ENCODE data around the gene COL6A5. TPM values are rescaled to one million over a fixed set of nuclear protein-coding genes. Genes with fewer than 3 reads are reported as not detected.

Gene COL6A5
- polyA plus RNA-seq, 1 of the 3 experiments (the other 2 are of a cell fraction), result not detected

GRCh38 chr3:130395331-130395730 is 49.9 kb downstream of the COL6A5 start:
- CTCF ChIA-PET, result interaction anchor here (1.1 kb wide), 1 partner anchor 19 kb away, joined by 3 read pairs; no protein-coding TSS in a partner anchor
- H3K27me3 ChIP-seq (ENCODE audit: insufficient read depth), result no peaks in the 10 kb centered on the region

GRCh38 chr3:130395916-130396315 is 50.4 kb downstream of the COL6A5 start:
- Histone ChIP-seq H3K4me1 (ENCODE audit: control insufficient read depth in 1 of 2, insufficient read depth in 2 of 2, low read depth in 1 of 2, low read length in 1 of 2) (no peaks in the 10 kb centered on the region), H3K27me3 (ENCODE audit: insufficient read depth) (no peaks in the 10 kb centered on the region), H3K79me2 (ENCODE audit: insufficient read depth) (no peaks in the 10 kb centered on the region), H4K20me1 (ENCODE audit: insufficient read depth) (no peaks in the 10 kb centered on the region), H3K9ac (no peak overlapping the region), H3K9me2 (no peaks in the 10 kb centered on the region), H3K36me3 (replicated peaks in 1 of 2; ENCODE audit: control insufficient read depth in 1 of 2, insufficient read depth in 2 of 2, low read length in 1 of 2) (no peaks in the 10 kb centered on the region), H3F3A (replicated peaks; ENCODE audit: insufficient read depth) (no peaks in the 10 kb centered on the region), H3K9me3 (no peaks in the 10 kb centered on the region), H3K4me2 (no peak overlapping the region), H3K27ac (ENCODE audit: low read depth in 2 of 2, low read length in 1 of 2) (no peak overlapping the region), H3K4me3 (ENCODE audit: low read depth in 2 of 2, low read length in 1 of 2) (no peak overlapping the region), H2AFZ (ENCODE audit: low read depth) (no peak overlapping the region)
- no peak for DNase-seq
- ChIA-PET CTCF (interaction anchor here (1.1 kb wide), 1 partner anchor 18 kb away, joined by 3 read pairs; no protein-coding TSS in a partner anchor), POLR2A (no interaction called here)
- 46% methylated on average over 2 of the region's 2 CpGs for WGBS (ENCODE audit: low lambda C conversion rate)
- TF ChIP-seq JUND (IDR thresholded peaks at IDR 0.05), result no peak
- no peak for TF ChIP-seq GATA2 (CRISPR knock-in tag; IDR thresholded peaks at IDR 0.05)
- TF ChIP-seq MEF2A (IDR thresholded peaks at IDR 0.05; ENCODE audit: borderline replicate concordance, low read depth), result no peak
- TF ChIP-seq FOXM1 (IDR thresholded peaks at IDR 0.05; ENCODE audit: low read depth), result no peak
- TF ChIP-seq FOXJ3 (CRISPR knock-in tag; IDR thresholded peaks at IDR 0.05), result no peak
- no peak for TF ChIP-seq USF2 (IDR thresholded peaks at IDR 0.05; ENCODE audit: borderline replicate concordance, low read depth, low read length)

More at GRCh38 chr3:130395331-130395730, 49.9 kb downstream of the COL6A5 start:
- Histone ChIP-seq H3K79me2 (ENCODE audit: insufficient read depth) (no peaks in the 10 kb centered on the region), H3K9me2 (no peaks in the 10 kb centered on the region), H3K9ac (no peak overlapping the region), H3K36me3 (replicated peaks in 1 of 2; ENCODE audit: control insufficient read depth in 1 of 2, insufficient read depth in 2 of 2, low read length in 1 of 2) (no peaks in the 10 kb centered on the region), H3K27ac (ENCODE audit: low read depth in 2 of 2, low read length in 1 of 2) (no peak overlapping the region), H4K20me1 (ENCODE audit: insufficient read depth) (no peaks in the 10 kb centered on the region), H3K4me1 (ENCODE audit: control insufficient read depth in 1 of 2, insufficient read depth in 2 of 2, low read depth in 1 of 2, low read length in 1 of 2) (no peaks in the 10 kb centered on the region), H3K4me3 (ENCODE audit: low read depth in 2 of 2, low read length in 1 of 2) (no peak overlapping the region), H2AFZ (ENCODE audit: low read depth) (no peak overlapping the region), H3K9me3 (no peaks in the 10 kb centered on the region), H3K4me2 (no peak overlapping the region), H3F3A (replicated peaks; ENCODE audit: insufficient read depth) (no peaks in the 10 kb centered on the region)
- TF ChIP-seq YY1 (IDR thresholded peaks at IDR 0.05; ENCODE audit: low read depth) (no peak), NFIC (IDR thresholded peaks at IDR 0.05; ENCODE audit: borderline replicate concordance) (no peak), RCOR1 (IDR thresholded peaks at IDR 0.05; ENCODE audit: low read length) (no peak)
- no peak for DNase-seq
- POLR2A ChIA-PET, result no interaction called here
- 35% methylated on average over 2 of the region's 2 CpGs for WGBS (ENCODE audit: low lambda C conversion rate)

DNA sequence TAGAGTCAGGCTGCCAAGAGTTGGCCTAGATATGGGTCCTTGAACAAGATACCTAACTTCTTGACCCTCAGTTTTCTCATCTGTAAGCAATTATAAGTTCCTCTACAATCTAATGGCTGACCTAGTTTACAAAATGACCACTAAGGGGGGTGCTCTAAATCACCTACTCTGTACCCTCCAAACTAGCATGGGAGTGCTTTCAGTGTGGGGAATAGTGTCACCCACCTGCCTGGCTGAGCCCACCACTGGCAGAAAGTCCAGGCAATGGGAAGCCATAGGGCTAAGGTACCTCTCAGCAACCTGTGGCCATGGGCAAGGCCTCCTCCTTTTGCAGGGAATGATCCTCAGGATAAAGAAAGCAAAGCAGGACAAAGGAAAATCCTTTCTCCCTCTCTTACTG is 58.9 kb downstream of the COL6A5 start:
- no peaks in the 10 kb centered on the region for H3F3A ChIP-seq (replicated peaks; ENCODE audit: insufficient read depth)
- no peaks in the 10 kb centered on the region for H3K27me3 ChIP-seq (ENCODE audit: insufficient read depth)
- no peaks in the 10 kb centered on the region for H3K4me1 ChIP-seq (ENCODE audit: control insufficient read depth in 1 of 2, insufficient read depth in 2 of 2, low read depth in 1 of 2, low read length in 1 of 2)
- CTCF ChIA-PET, result no interaction called here
- no peak overlapping the region for H3K27ac ChIP-seq (ENCODE audit: low read depth in 2 of 2, low read length in 1 of 2)
- H2AFZ ChIP-seq (ENCODE audit: low read depth), result no peak overlapping the region
- no peaks in the 10 kb centered on the region for H3K9me3 ChIP-seq
- DNase-seq, result no peak
- H3K4me2 ChIP-seq, result no peak overlapping the region
- no peak for TF ChIP-seq CHD2 (IDR thresholded peaks at IDR 0.05; ENCODE audit: low read length, partially characterized antibody)
- TF ChIP-seq, protein P1, sequence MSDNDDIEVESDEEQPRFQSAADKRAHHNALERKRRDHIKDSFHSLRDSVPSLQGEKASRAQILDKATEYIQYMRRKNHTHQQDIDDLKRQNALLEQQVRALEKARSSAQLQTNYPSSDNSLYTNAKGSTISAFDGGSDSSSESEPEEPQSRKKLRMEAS (IDR thresholded peaks at IDR 0.05; ENCODE audit: low read depth), result no peak
- no peak for TF ChIP-seq FOSL2 (IDR thresholded peaks at IDR 0.05; ENCODE audit: borderline replicate concordance, low read depth)
- TF ChIP-seq TEAD4 (IDR thresholded peaks at IDR 0.05; ENCODE audit: borderline replicate concordance, insufficient read depth), result no peak
- TF ChIP-seq POLR2AphosphoS5 (IDR thresholded peaks at IDR 0.05; ENCODE audit: low read depth, low read length), result no peak
- TF ChIP-seq NRF1 (IDR thresholded peaks at IDR 0.05; ENCODE audit: low read depth, low read length), result no peak
- no peak for TF ChIP-seq RAD21 (IDR thresholded peaks at IDR 0.05; ENCODE audit: low read length)
- TF ChIP-seq, protein P2, sequence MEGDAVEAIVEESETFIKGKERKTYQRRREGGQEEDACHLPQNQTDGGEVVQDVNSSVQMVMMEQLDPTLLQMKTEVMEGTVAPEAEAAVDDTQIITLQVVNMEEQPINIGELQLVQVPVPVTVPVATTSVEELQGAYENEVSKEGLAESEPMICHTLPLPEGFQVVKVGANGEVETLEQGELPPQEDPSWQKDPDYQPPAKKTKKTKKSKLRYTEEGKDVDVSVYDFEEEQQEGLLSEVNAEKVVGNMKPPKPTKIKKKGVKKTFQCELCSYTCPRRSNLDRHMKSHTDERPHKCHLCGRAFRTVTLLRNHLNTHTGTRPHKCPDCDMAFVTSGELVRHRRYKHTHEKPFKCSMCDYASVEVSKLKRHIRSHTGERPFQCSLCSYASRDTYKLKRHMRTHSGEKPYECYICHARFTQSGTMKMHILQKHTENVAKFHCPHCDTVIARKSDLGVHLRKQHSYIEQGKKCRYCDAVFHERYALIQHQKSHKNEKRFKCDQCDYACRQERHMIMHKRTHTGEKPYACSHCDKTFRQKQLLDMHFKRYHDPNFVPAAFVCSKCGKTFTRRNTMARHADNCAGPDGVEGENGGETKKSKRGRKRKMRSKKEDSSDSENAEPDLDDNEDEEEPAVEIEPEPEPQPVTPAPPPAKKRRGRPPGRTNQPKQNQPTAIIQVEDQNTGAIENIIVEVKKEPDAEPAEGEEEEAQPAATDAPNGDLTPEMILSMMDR (IDR thresholded peaks at IDR 0.05), result no peak
- no peak for TF ChIP-seq ZBTB33 (IDR thresholded peaks at IDR 0.05; ENCODE audit: borderline replicate concordance, low read depth)
- TF ChIP-seq MXI1 (IDR thresholded peaks at IDR 0.05; ENCODE audit: low read depth, low read length), result no peak
- POLR2A ChIA-PET, result no interaction called here
- H3K4me3 ChIP-seq (ENCODE audit: low read depth in 2 of 2, low read length in 1 of 2), result no peak overlapping the region
- no peaks in the 10 kb centered on the region for H3K9me2 ChIP-seq
- H3K9ac ChIP-seq, result no peak overlapping the region
- H4K20me1 ChIP-seq (ENCODE audit: insufficient read depth), result no peaks in the 10 kb centered on the region
- no peaks in the 10 kb centered on the region for H3K79me2 ChIP-seq (ENCODE audit: insufficient read depth)
- H3K36me3 ChIP-seq (replicated peaks in 1 of 2; ENCODE audit: control insufficient read depth in 1 of 2, insufficient read depth in 2 of 2, low read length in 1 of 2), result no peaks in the 10 kb centered on the region

All from SK-N-SH (cell line).